C4-2B (cell line): ENCODE measurements around the gene BAHCC1.
"Not testable (repeated sequence)": the region's sequence is repeated elsewhere in the genome, so short reads cannot be mapped to it uniquely, and the experiment has no call there.

Experiments
- ZFX ChIP-seq: fragments of 450-650 bp; IDR thresholded peaks from 2 replicates; pipeline ENCODE4 v1.6.1; 2017
- TF ChIP-seq, protein P1 (sequence below): fragments of 450-650 bp; conservative IDR thresholded peaks from 2 replicates; pipeline ENCODE4 v1.5.1; 2017; ENCODE audit warnings: mild to moderate bottlenecking

DNA sequence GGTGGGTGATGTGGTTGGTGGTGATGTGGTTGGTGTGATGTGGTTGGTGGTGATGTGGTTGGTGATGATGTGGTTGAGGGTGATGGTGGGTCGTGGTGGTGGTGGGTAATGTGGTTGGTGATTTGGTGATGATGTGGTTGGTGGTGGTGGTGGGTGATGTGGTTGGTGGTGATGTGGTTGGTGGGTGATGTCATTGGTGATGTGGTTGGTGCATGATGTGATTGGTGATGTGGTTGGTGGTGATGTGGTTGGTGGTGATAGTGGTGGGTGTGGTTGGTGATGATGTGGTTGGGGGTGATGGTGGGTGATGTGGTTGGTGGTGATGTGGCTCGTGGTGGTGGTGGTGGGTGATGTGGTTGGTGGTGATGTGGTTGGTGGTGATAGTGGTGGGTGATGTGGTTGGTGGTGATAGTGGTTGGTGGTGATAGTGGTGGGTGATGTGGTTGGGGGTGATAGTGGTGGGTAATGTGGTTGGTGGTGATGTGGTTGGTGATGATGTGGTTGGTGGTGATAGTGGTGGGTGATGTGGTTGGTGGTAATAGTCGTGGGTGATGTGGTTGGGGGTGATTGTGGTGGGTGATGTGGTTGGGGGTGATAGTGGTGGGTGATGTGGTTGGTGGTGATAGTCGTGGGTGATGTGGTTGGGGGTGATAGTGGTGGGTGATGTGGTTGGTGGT is 30.6 kb downstream of the BAHCC1 start:
- TF ChIP-seq, protein P1, sequence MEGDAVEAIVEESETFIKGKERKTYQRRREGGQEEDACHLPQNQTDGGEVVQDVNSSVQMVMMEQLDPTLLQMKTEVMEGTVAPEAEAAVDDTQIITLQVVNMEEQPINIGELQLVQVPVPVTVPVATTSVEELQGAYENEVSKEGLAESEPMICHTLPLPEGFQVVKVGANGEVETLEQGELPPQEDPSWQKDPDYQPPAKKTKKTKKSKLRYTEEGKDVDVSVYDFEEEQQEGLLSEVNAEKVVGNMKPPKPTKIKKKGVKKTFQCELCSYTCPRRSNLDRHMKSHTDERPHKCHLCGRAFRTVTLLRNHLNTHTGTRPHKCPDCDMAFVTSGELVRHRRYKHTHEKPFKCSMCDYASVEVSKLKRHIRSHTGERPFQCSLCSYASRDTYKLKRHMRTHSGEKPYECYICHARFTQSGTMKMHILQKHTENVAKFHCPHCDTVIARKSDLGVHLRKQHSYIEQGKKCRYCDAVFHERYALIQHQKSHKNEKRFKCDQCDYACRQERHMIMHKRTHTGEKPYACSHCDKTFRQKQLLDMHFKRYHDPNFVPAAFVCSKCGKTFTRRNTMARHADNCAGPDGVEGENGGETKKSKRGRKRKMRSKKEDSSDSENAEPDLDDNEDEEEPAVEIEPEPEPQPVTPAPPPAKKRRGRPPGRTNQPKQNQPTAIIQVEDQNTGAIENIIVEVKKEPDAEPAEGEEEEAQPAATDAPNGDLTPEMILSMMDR, result not testable (repeated sequence)
- not testable (repeated sequence) for TF ChIP-seq ZFX
